Lung (tissue), 12 donors: ENCODE measurements around the gene AADACL4. TPM values are rescaled to one million over a fixed set of nuclear protein-coding genes. Genes with fewer than 3 reads are reported as not detected.
"Not testable (repeated sequence)": the region's sequence is repeated elsewhere in the genome, so short reads cannot be mapped to it uniquely, and the experiment has no call there.

Experiments
- ATAC-seq: fragments of 200-7000 bp; cut with Tn5 transposase; one replicate; pipeline ENCODE4 v1.9.1; 2020; ENCODE audit warnings: moderate number of reproducible peaks; ENCODE audit not compliant: insufficient read depth, low FRiP score
- DNase-seq, 3 donors: peaks; one replicate each; pipeline ENCODE4 v3.0.0-alpha.2; 2013 to 2017
- H3K27ac ChIP-seq, 2 donors: one replicate each; pipeline ENCODE4 v1.5.1; 2013; ENCODE audit warnings: mild to moderate bottlenecking in 2 of 2, moderate library complexity in 2 of 2, control low read depth in 1 of 2, inconsistent platforms in 1 of 2, low read depth in 1 of 2, low read length in 1 of 2
- H3K27me3 ChIP-seq, 3 donors: one replicate each; pipeline ENCODE4 v1.5.1; 2013; ENCODE audit warnings: low read length in 2 of 3; ENCODE audit not compliant: control insufficient read depth in 3 of 3, insufficient read depth in 3 of 3
- H3K36me3 ChIP-seq, 4 donors: one replicate each; pipeline ENCODE4 v1.5.1; 2013; ENCODE audit warnings: low read length in 4 of 4, mild to moderate bottlenecking in 1 of 4, moderate library complexity in 1 of 4; ENCODE audit not compliant: control insufficient read depth in 4 of 4, insufficient read depth in 4 of 4
- H3K4me1 ChIP-seq, 5 donors: one replicate each; pipeline ENCODE4 v1.5.1; 2013; ENCODE audit warnings: low read length in 5 of 5, mild to moderate bottlenecking in 2 of 5, moderate library complexity in 1 of 5; ENCODE audit not compliant: control insufficient read depth in 5 of 5, insufficient read depth in 5 of 5
- H3K4me3 ChIP-seq: one replicate; pipeline ENCODE4 v1.5.1; 2013; ENCODE audit warnings: mild to moderate bottlenecking, control low read depth, moderate library complexity
- H3K9ac ChIP-seq, 2 donors: one replicate each; pipeline ENCODE4 v1.5.1; 2013; ENCODE audit warnings: low read length in 2 of 2, control low read depth in 1 of 2; ENCODE audit not compliant: insufficient read depth in 1 of 2
- H3K9me3 ChIP-seq, 4 donors: one replicate each; pipeline ENCODE4 v1.5.1; 2013; ENCODE audit warnings: low read length in 3 of 4, mild to moderate bottlenecking in 1 of 4, moderate library complexity in 1 of 4; ENCODE audit not compliant: control insufficient read depth in 4 of 4, insufficient read depth in 3 of 4
- CTCF ChIP-seq: IDR thresholded peaks from 2 replicates; pipeline ENCODE4 v1.5.1; 2012; ENCODE audit warnings: mild to moderate bottlenecking; ENCODE audit errors: control extremely low read depth, extremely low read depth
- WGBS, 2 donors: extraction: QIAGEN DNeasy Blood & Tissue Kit; methylation state at CpG; one replicate each; pipeline ENCODE4 v1.1.7; 2013; 5-methylcytosine and 5-hydroxymethylcytosine counted together
- polyA plus RNA-seq, 2 donors: library from polyadenylated mRNA; stranded (reverse); fragments of 200-250 nt; gene quantifications; one replicate each; pipeline ENCODE4 v1.2.1, GENCODE V29; 2013
- total RNA-seq, 2 donors: library from RNA; depleted of rRNA in 1 of 2; stranded (reverse); fragments of >200 nt in 1 of 2; gene quantifications; one replicate each; pipeline ENCODE4 v1.2.1, GENCODE V29; 2014 to 2021
- donor health status: control.
- donor health status: control.
- donor health status: Bipolar disorder and iron deficiency.
- donor health status: healthy.
- donor health status: DM: yes; HTN: yes; CAD: no.

The AADACL4 gene
- total and polyA plus RNA-seq, 4 donors, result not detected

- H3K27ac ChIP-seq, result no peak overlapping the region
- H3K27me3 ChIP-seq, result no peaks in the 10 kb centered on the region
- no peak overlapping the region for H3K4me3 ChIP-seq
- TF ChIP-seq CTCF, result no peak
- WGBS, 2 donors, result 78 to 91% methylated on average over 4 of the region's 4 CpGs
- no peak overlapping the region for H3K9ac ChIP-seq
- H3K9me3 ChIP-seq, result peaks cover 0 to 13% (median 6%) of the 10 kb centered on the region in 4 donors
- H3K4me1 ChIP-seq, result no peaks in the 10 kb centered on the region
- DNase-seq (no peak), ATAC-seq (no peak)
- H3K36me3 ChIP-seq, result no peaks in the 10 kb centered on the region
Measured at GRCh38 chr1:12665511-12665910, 21.6 kb downstream of the AADACL4 start.

- WGBS, 2 donors, result 78 to 89% methylated on average over 15 of the region's 15 CpGs
- H3K4me3 ChIP-seq, result no peak overlapping the region
- no peaks in the 10 kb centered on the region for H3K4me1 ChIP-seq
- ATAC-seq (no peak), DNase-seq (no peak)
- H3K9me3 ChIP-seq, result peaks cover 0 to 13% (median 6%) of the 10 kb centered on the region in 4 donors
- TF ChIP-seq CTCF, result no peak
- H3K36me3 ChIP-seq, result no peaks in the 10 kb centered on the region
- no peak overlapping the region for H3K9ac ChIP-seq
- H3K27me3 ChIP-seq, result peaks cover 0 to 4% (median 0%) of the 10 kb centered on the region in 3 donors
- H3K27ac ChIP-seq, result no peak overlapping the region
Measured at GRCh38 chr1:12666141-12666735, 22.4 kb downstream of the AADACL4 start.

- H3K4me1 ChIP-seq, result no peaks in the 10 kb centered on the region
- no peaks in the 10 kb centered on the region for H3K36me3 ChIP-seq
- H3K27me3 ChIP-seq, result peaks cover 0 to 5% (median 0%) of the 10 kb centered on the region in 3 donors
- ATAC-seq, result no peak
- no peak overlapping the region for H3K27ac ChIP-seq
- H3K9ac ChIP-seq, result no peak overlapping the region
- 77 to 81% methylated on average over 3 of the region's 3 CpGs for WGBS, 2 donors
- no peak for DNase-seq
- no peak for TF ChIP-seq CTCF
- no peak overlapping the region for H3K4me3 ChIP-seq
- peaks cover 0 to 8% (median 2%) of the 10 kb centered on the region in 4 donors for H3K9me3 ChIP-seq
Measured at GRCh38 chr1:12669529-12670068, 25.7 kb downstream of the AADACL4 start.

- Histone ChIP-seq H3K9me3 (peaks cover 0 to 3% (median 0%) of the 10 kb centered on the region in 4 donors), H3K36me3 (no peaks in the 10 kb centered on the region), H3K4me3 (no peak overlapping the region), H3K27me3 (peaks cover 0 to 5% (median 0%) of the 10 kb centered on the region in 3 donors), H3K9ac (no peak overlapping the region), H3K27ac (no peak overlapping the region), H3K4me1 (no peaks in the 10 kb centered on the region)
- no peak for TF ChIP-seq CTCF
- DNase-seq (no peak), ATAC-seq (no peak)
Measured at GRCh38 chr1:12674358-12674757, 30.5 kb downstream of the AADACL4 start.

GRCh38 chr1:12676122-12676521 is 32.2 kb downstream of the AADACL4 start:
- H3K9ac ChIP-seq, H3K4me3 ChIP-seq, DNase-seq, ATAC-seq, H3K36me3 ChIP-seq, H3K27ac ChIP-seq, H3K27me3 ChIP-seq, H3K4me1 ChIP-seq, H3K9me3 ChIP-seq: not testable (repeated sequence)
- 93 to 94% methylated on average over 4 of the region's 4 CpGs for whole genome bisulfite sequencing, 2 donors
